ENCODE data around the gene COX6A2.
A peak's percentile ranks its signal among the peaks of the same experiment; 100 is the strongest.

COX6A2 gene

DNA sequence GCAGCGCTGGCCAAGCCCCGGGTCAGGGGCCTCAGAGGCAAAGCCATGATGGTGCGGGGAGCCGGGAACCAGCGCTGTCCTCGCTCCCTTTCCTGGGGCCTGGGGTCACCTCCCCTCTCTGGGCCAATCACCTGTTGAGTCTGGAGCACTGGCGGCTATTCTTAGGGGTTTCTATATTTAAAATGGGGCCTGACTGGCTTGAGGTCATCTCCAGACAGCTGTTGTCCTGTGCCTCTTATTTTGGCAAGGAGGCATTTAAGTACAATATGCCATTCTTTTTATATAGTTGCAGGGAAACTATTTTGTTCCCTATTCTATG, at the start of gene COX6A2:
Gene COX6A2 (minus strand): TSS at position 82 of the 319 bp plus-strand sequence. CDS start 35 bp downstream, at position 47.
- no peak for ATAC-seq (replicated peaks; ENCODE audit: extremely low read depth, poor library complexity, severe bottlenecking)
- Mint-ChIP-seq H3K9me3 (no peaks in the 10 kb centered on the region), H3K27ac (ENCODE audit: low read depth) (no peak within 1 kb of the TSS), H3K36me3 (ENCODE audit: insufficient read depth) (peaks cover 11% of the 10 kb centered on the region), H3K27me3 (no peaks in the 10 kb centered on the region), H3K4me3 (peak within 1 kb of the TSS; percentile 38), H3K4me1 (peaks cover 21% of the 10 kb centered on the region)
- DNase-seq (ENCODE audit: low spot score in 2 of 2): no peak

GRCh38 chr16:31477220-31478216, 49.4 kb upstream of the COX6A2 start:
- H3K27ac Mint-ChIP-seq (ENCODE audit: low read depth): no peak overlapping the region
- no peak for DNase-seq (ENCODE audit: low spot score in 2 of 2)
- peak; percentile 28 for ATAC-seq (replicated peaks; ENCODE audit: extremely low read depth, poor library complexity, severe bottlenecking)

DNA sequence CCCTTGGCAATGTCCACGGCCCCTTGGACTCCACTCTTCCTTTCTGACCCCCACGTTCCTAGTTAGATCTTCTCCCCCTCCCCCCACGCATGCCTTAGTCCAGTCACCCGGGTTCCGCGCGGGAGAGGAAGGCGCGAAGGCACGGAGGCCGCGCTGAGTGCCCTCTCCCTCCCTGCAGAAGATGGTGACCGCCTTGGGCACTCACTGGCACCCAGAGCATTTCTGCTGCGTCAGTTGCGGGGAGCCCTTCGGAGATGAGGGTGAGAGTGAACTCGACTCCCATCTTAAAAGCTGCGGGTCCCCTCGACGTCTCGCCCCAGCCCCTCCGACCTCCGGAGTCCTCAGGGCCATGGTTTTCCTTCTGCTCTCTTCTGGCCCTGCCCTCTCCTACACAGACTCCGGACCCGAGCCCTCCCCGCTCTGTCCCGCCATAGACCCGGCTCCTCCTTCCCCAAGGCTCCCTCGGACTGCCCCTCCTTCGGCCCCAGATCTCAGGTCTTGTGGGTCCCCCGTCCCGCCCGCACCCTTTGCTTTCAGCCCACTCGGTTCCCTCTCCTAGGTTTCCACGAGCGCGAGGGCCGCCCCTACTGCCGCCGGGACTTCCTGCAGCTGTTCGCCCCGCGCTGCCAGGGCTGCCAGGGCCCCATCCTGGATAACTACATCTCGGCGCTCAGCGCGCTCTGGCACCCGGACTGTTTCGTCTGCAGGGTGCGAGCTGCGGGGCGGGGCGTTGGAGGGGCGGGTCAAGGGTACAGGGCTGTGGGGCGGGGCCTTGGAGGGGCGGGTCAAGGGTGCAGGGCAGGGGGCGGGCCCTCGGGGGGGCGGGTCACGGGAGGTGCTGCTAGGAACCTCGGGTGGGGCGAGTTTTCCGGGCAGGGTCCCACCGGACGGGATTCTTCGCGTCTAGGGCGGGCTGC, 48.4 kb upstream of the COX6A2 start:
- Mint-ChIP-seq H3K9me3 (no peaks in the 10 kb centered on the region), H3K4me1 (peaks cover 25% of the 10 kb centered on the region), H3K36me3 (ENCODE audit: insufficient read depth) (peaks cover 5% of the 10 kb centered on the region), H3K27me3 (peaks cover 16% of the 10 kb centered on the region), H3K27ac (ENCODE audit: low read depth) (no peak overlapping the region), H3K4me3 (peak overlapping the region; percentile 82)
- ATAC-seq (replicated peaks; ENCODE audit: extremely low read depth, poor library complexity, severe bottlenecking) (peak; percentile 79), DNase-seq (ENCODE audit: low spot score in 2 of 2) (peak; percentile 51 to 52)

More at GRCh38 chr16:31477220-31478216, 49.4 kb upstream of the COX6A2 start:
- H3K4me1 Mint-ChIP-seq: peaks cover 21% of the 10 kb centered on the region
- no peaks in the 10 kb centered on the region for H3K9me3 Mint-ChIP-seq
- peak overlapping the region; percentile 82 for H3K4me3 Mint-ChIP-seq
- H3K36me3 Mint-ChIP-seq (ENCODE audit: insufficient read depth): peaks cover 5% of the 10 kb centered on the region
- H3K27me3 Mint-ChIP-seq: peaks cover 12% of the 10 kb centered on the region

DNA sequence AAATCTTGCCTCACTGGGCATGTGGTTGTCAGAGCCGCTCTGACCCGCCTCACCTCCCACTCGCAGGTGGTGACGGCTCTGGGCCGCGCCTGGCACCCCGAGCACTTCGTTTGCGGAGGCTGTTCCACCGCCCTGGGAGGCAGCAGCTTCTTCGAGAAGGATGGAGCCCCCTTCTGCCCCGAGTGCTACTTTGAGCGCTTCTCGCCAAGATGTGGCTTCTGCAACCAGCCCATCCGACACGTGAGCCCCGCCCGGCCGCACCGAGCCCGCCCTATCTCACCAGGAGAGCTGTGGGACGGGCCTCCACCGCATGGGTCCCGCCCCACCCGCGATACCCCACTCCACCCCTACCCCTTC, 47.8 kb upstream of the COX6A2 start:
- no peaks in the 10 kb centered on the region for H3K9me3 Mint-ChIP-seq
- peaks cover 25% of the 10 kb centered on the region for H3K4me1 Mint-ChIP-seq
- peaks cover 16% of the 10 kb centered on the region for H3K27me3 Mint-ChIP-seq
- DNase-seq (ENCODE audit: low spot score in 2 of 2) (no peak), ATAC-seq (replicated peaks; ENCODE audit: extremely low read depth, poor library complexity, severe bottlenecking) (no peak)
- H3K4me3 Mint-ChIP-seq: peak overlapping the region; percentile 82
- H3K36me3 Mint-ChIP-seq (ENCODE audit: insufficient read depth): peaks cover 5% of the 10 kb centered on the region
- H3K27ac Mint-ChIP-seq (ENCODE audit: low read depth): no peak overlapping the region

GRCh38 chr16:31474773-31475738, 46.9 kb upstream of the COX6A2 start:
- ATAC-seq (replicated peaks; ENCODE audit: extremely low read depth, poor library complexity, severe bottlenecking): no peak
- H3K27ac Mint-ChIP-seq (ENCODE audit: low read depth): no peak overlapping the region
- no peak for DNase-seq (ENCODE audit: low spot score in 2 of 2)
- H3K4me3 Mint-ChIP-seq: no peak overlapping the region
- peaks cover 5% of the 10 kb centered on the region for H3K36me3 Mint-ChIP-seq (ENCODE audit: insufficient read depth)
- H3K9me3 Mint-ChIP-seq: no peaks in the 10 kb centered on the region
- peaks cover 25% of the 10 kb centered on the region for H3K4me1 Mint-ChIP-seq
- H3K27me3 Mint-ChIP-seq: peaks cover 16% of the 10 kb centered on the region

DNA sequence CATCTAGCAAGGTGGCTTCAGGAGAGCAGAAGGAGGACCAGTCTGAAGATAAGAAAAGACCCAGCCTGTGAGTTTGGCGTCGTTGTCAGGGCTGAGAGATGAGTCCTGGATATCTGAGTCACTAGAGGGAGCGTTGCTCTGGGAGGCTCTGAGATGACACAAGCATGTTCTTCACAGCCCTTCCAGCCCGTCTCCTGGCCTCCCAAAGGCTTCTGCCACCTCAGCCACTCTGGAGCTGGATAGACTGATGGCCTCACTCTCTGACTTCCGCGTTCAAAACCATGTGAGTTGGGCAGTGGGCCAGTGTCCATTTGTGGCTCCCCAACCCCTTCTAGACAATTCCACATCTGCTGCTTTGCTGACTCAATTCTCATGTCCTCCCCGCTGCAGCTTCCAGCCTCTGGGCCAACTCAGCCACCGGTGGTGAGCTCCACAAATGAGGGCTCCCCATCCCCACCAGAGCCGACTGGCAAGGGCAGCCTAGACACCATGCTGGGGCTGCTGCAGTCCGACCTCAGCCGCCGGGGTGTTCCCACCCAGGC, 46.1 kb upstream of the COX6A2 start:
- ATAC-seq (replicated peaks; ENCODE audit: extremely low read depth, poor library complexity, severe bottlenecking): no peak
- no peak overlapping the region for H3K4me3 Mint-ChIP-seq
- no peaks in the 10 kb centered on the region for H3K9me3 Mint-ChIP-seq
- no peak for DNase-seq (ENCODE audit: low spot score in 2 of 2)
- no peak overlapping the region for H3K27ac Mint-ChIP-seq (ENCODE audit: low read depth)
- H3K4me1 Mint-ChIP-seq: peaks cover 25% of the 10 kb centered on the region
- H3K36me3 Mint-ChIP-seq (ENCODE audit: insufficient read depth): peaks cover 5% of the 10 kb centered on the region
- peaks cover 16% of the 10 kb centered on the region for H3K27me3 Mint-ChIP-seq

- Mint-ChIP-seq H3K4me1 (peaks cover 25% of the 10 kb centered on the region), H3K4me3 (no peak overlapping the region), H3K27ac (ENCODE audit: low read depth) (no peak overlapping the region), H3K9me3 (no peaks in the 10 kb centered on the region), H3K27me3 (peaks cover 16% of the 10 kb centered on the region), H3K36me3 (ENCODE audit: insufficient read depth) (peaks cover 5% of the 10 kb centered on the region)
- DNase-seq (ENCODE audit: low spot score in 2 of 2): no peak
- ATAC-seq (replicated peaks; ENCODE audit: extremely low read depth, poor library complexity, severe bottlenecking): no peak
Measured at GRCh38 chr16:31473264-31473984, 45.3 kb upstream of the COX6A2 start.

- H3K27me3 Mint-ChIP-seq: peaks cover 16% of the 10 kb centered on the region
- peaks cover 21% of the 10 kb centered on the region for H3K4me1 Mint-ChIP-seq
- ATAC-seq (replicated peaks; ENCODE audit: extremely low read depth, poor library complexity, severe bottlenecking) (no peak), DNase-seq (ENCODE audit: low spot score in 2 of 2) (no peak)
- peaks cover 3% of the 10 kb centered on the region for H3K36me3 Mint-ChIP-seq (ENCODE audit: insufficient read depth)
- H3K4me3 Mint-ChIP-seq: peak overlapping the region; percentile 34
- no peaks in the 10 kb centered on the region for H3K9me3 Mint-ChIP-seq
- no peak overlapping the region for H3K27ac Mint-ChIP-seq (ENCODE audit: low read depth)
Measured at GRCh38 chr16:31472709-31473203, 44.6 kb upstream of the COX6A2 start.

- H3K27ac Mint-ChIP-seq (ENCODE audit: low read depth): no peak within 1 kb of the TSS
- H3K36me3 Mint-ChIP-seq (ENCODE audit: insufficient read depth): peaks cover 6% of the 10 kb centered on the region
- peaks cover 16% of the 10 kb centered on the region for H3K27me3 Mint-ChIP-seq
- no peak for DNase-seq (ENCODE audit: low spot score in 2 of 2)
- H3K9me3 Mint-ChIP-seq: no peaks in the 10 kb centered on the region
- H3K4me3 Mint-ChIP-seq: peak within 1 kb of the TSS; percentile 34
- peaks cover 20% of the 10 kb centered on the region for H3K4me1 Mint-ChIP-seq
- no peak for ATAC-seq (replicated peaks; ENCODE audit: extremely low read depth, poor library complexity, severe bottlenecking)
Measured at GRCh38 chr16:31471875-31472708, 43.9 kb upstream of the COX6A2 start, which contains the start of gene TGFB1I1. TGFB1I1 (plus strand) TSS chr16:31472152; CDS start chr16:31472189, 37 bp downstream.

GRCh38 chr16:31471241-31471874, 43.2 kb upstream of the COX6A2 start:
- DNase-seq (ENCODE audit: low spot score in 2 of 2) (no peak), ATAC-seq (replicated peaks; ENCODE audit: extremely low read depth, poor library complexity, severe bottlenecking) (no peak)
- no peak overlapping the region for H3K4me3 Mint-ChIP-seq
- peaks cover 16% of the 10 kb centered on the region for H3K27me3 Mint-ChIP-seq
- H3K4me1 Mint-ChIP-seq: peaks cover 19% of the 10 kb centered on the region
- H3K36me3 Mint-ChIP-seq (ENCODE audit: insufficient read depth): peaks cover 5% of the 10 kb centered on the region
- no peaks in the 10 kb centered on the region for H3K9me3 Mint-ChIP-seq
- H3K27ac Mint-ChIP-seq (ENCODE audit: low read depth): no peak overlapping the region
